Measurements from ENCODE around the gene ME3. TPM values are rescaled to one million over a fixed set of nuclear protein-coding genes. Genes with fewer than 3 reads are reported as not detected.

ME3 gene
- polyA plus RNA-seq, 2 of the 4 experiments (the other 2 are of a cell fraction): 19.7 to 22.3 TPM

DNA sequence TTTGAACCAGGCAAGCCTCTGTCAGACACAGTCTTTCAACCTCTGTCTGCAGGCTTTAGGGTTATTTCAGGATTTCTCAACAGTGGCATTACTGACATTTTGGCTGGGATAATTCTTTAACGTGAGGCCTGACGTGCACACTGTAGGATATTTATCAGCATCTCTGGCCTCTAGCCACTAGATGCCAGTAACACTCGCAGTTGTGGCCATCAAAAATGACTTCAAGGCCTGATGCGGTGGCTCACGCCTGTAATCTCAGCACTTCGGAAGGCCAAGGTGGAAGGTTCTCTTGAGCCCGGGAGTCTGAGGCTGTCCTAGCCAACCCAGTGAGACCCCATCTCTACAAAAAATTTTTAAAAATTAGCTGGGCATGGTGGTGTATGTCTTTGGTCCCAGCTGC, 184.7 kb downstream of the ME3 start:
- ATAC-seq: no peak
- H3K4me1 ChIP-seq: peaks cover 50% of the 10 kb centered on the region
- TF ChIP-seq POLR2AphosphoS2 (conservative IDR thresholded peaks at IDR 0.05; ENCODE audit: low read length) (no peak), RAD21 (conservative IDR thresholded peaks at IDR 0.05 in 1 of 2, IDR thresholded peaks at IDR 0.05 in 1 of 2) (peak; percentile 31 to 42; a peak in 4 of 5 replicates)
- TF ChIP-seq, protein P1, sequence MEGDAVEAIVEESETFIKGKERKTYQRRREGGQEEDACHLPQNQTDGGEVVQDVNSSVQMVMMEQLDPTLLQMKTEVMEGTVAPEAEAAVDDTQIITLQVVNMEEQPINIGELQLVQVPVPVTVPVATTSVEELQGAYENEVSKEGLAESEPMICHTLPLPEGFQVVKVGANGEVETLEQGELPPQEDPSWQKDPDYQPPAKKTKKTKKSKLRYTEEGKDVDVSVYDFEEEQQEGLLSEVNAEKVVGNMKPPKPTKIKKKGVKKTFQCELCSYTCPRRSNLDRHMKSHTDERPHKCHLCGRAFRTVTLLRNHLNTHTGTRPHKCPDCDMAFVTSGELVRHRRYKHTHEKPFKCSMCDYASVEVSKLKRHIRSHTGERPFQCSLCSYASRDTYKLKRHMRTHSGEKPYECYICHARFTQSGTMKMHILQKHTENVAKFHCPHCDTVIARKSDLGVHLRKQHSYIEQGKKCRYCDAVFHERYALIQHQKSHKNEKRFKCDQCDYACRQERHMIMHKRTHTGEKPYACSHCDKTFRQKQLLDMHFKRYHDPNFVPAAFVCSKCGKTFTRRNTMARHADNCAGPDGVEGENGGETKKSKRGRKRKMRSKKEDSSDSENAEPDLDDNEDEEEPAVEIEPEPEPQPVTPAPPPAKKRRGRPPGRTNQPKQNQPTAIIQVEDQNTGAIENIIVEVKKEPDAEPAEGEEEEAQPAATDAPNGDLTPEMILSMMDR (IDR thresholded peaks at IDR 0.05): peak; percentile 15; the same call in 1 of the 3 replicates
- TF ChIP-seq, protein P2, sequence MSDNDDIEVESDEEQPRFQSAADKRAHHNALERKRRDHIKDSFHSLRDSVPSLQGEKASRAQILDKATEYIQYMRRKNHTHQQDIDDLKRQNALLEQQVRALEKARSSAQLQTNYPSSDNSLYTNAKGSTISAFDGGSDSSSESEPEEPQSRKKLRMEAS (IDR thresholded peaks at IDR 0.05): no peak
- no peak overlapping the region for H3K4me2 ChIP-seq
- DNase-seq (ENCODE audit: low read depth in 1 of 2, low spot score in 1 of 2): peak in 1 of 2 experiments; percentile 58
- ChIA-PET CTCF (no interaction called here), POLR2A (interaction anchor here (0.6 to 1.0 kb wide), 2 partner anchors 37 to 86 kb away, joined by 3 to 4 read pairs; no protein-coding TSS in a partner anchor)
- 78% methylated on average over 7 of the region's 7 CpGs for WGBS (ENCODE audit: missing lambda C conversion rate)
- peak overlapping the region in 1 of 2 experiments; percentile 89; a peak in 3 of 6 replicates for H3K27ac ChIP-seq
- FAIRE-seq: no peak
- no peaks in the 10 kb centered on the region for H3K9me3 ChIP-seq
- no peak overlapping the region for H3K4me3 ChIP-seq

DNA sequence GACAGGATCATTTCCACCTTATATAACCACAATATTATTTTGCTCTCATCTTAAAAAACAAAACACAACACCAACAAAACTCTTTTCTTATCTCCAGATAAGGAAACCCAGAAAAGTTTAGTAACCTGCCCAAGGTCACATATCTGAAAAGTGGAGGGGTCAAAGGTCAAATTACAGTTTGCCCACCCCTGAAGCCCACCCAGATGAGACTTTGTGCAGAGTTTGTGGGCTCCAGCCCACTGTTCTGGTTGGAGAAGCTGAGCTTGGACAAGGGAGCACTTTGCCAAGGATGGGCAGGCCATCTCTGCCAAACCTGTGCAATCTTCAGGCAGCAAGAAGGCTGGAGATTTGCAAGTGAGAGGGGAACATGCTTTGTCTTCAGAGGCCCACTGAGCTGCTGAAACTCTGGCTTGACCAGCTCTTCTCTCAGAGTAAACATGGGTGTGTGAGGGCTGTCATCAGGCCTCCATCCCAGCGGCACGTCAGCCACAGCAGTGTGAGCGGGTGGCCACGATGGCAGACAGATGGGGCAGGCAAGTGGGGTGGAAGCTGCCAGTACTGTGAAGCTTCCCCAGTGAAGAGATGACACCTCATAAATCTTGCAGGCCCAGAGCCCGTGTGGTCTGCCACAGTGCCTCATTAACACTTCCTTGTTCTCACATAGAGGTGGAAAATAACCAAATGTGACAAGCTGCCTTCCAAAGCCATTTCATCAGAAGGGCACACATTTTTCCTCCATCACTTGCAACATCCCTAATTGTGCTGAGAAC, 186.0 kb downstream of the ME3 start:
- Histone ChIP-seq H3K4me3 (no peak overlapping the region), H3K4me1 (peaks cover 62% of the 10 kb centered on the region), H3K9me3 (no peaks in the 10 kb centered on the region), H3K4me2 (no peak overlapping the region), H3K27ac (peak overlapping the region; percentile 77 to 89)
- ChIA-PET CTCF (interaction anchor here (1.0 to 7.8 kb wide), 9 partner anchors 21 to 196 kb away, joined by 3 to 60 read pairs (median 4); no protein-coding TSS in a partner anchor), POLR2A (no interaction called here)
- ATAC-seq (no peak), FAIRE-seq (no peak), DNase-seq (ENCODE audit: low read depth in 1 of 2, low spot score in 1 of 2) (no peak)
- TF ChIP-seq, protein P1 (IDR thresholded peaks at IDR 0.05): no peak
- TF ChIP-seq CEBPB (IDR thresholded peaks at IDR 0.05) (no peak), MAZ (IDR thresholded peaks at IDR 0.05; ENCODE audit: borderline replicate concordance, low read depth, low read length) (no peak), RNF2 (IDR thresholded peaks at IDR 0.05; ENCODE audit: borderline replicate concordance, low read depth) (no peak), NR3C1 (IDR thresholded peaks at IDR 0.05) (no peak), ZC3H11A (IDR thresholded peaks at IDR 0.05) (no peak), TFCP2L1 (CRISPR knock-in tag; IDR thresholded peaks at IDR 0.05) (no peak), PHF8 (IDR thresholded peaks at IDR 0.05; ENCODE audit: borderline replicate concordance, low read depth) (no peak), ZNF302 (CRISPR knock-in tag; IDR thresholded peaks at IDR 0.05) (no peak), RFX5 (IDR thresholded peaks at IDR 0.05) (no peak), NFE2L2 (conservative IDR thresholded peaks at IDR 0.05; ENCODE audit: low read length) (no peak), EHF (CRISPR knock-in tag; IDR thresholded peaks at IDR 0.05) (no peak), ZFP36 (IDR thresholded peaks at IDR 0.05; ENCODE audit: borderline replicate concordance, partially characterized antibody) (no peak), EHMT2 (IDR thresholded peaks at IDR 0.05; ENCODE audit: low read depth) (no peak), FOXS1 (CRISPR knock-in tag; IDR thresholded peaks at IDR 0.05) (no peak), EP300 (IDR thresholded peaks at IDR 0.05) (no peak), FOSB (CRISPR knock-in tag; IDR thresholded peaks at IDR 0.05) (no peak), HOXB5 (CRISPR knock-in tag; IDR thresholded peaks at IDR 0.05) (no peak)
- TF ChIP-seq, protein P2 (IDR thresholded peaks at IDR 0.05): no peak
- TF ChIP-seq, protein P3, sequence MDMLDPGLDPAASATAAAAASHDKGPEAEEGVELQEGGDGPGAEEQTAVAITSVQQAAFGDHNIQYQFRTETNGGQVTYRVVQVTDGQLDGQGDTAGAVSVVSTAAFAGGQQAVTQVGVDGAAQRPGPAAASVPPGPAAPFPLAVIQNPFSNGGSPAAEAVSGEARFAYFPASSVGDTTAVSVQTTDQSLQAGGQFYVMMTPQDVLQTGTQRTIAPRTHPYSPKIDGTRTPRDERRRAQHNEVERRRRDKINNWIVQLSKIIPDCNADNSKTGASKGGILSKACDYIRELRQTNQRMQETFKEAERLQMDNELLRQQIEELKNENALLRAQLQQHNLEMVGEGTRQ (IDR thresholded peaks at IDR 0.05): no peak
- WGBS (ENCODE audit: missing lambda C conversion rate): 83% methylated on average over 5 of the region's 5 CpGs

All from A549 (cell line).